H1 (cell line): Measurements from ENCODE around the gene REPS2. TPM values are rescaled to one million over a fixed set of nuclear protein-coding genes. Genes with fewer than 3 reads are reported as not detected.

Experiments used
- CTBP2 ChIP-seq: IDR thresholded peaks from 2 replicates; pipeline ENCODE4 v1.7.0; 2011; ENCODE audit warnings: borderline replicate concordance, mild to moderate bottlenecking, moderate library complexity, mixed read lengths, low read length; ENCODE audit not compliant: insufficient read depth, insufficient read length
- JUN ChIP-seq: IDR thresholded peaks from 2 replicates; pipeline ENCODE4 v1.6.1; 2011; ENCODE audit warnings: low read depth, mild to moderate bottlenecking, improper control_type of control experiment, low read length
- TAF7 ChIP-seq: optimal IDR thresholded peaks from 2 replicates; pipeline ENCODE3; 2011; ENCODE audit warnings: low read depth, mild to moderate bottlenecking, inconsistent platforms, low read length, moderate library complexity, borderline replicate concordance
- polyA plus RNA-seq, 7 experiments: library from polyadenylated mRNA; depleted of rRNA in 3 of 7; stranded (reverse) in 5 of 7; unstranded in 2 of 7; fragments of >200 nt in 5 of 7; fragments of 200-250 nt in 2 of 7; gene quantifications; 1 replicate in 5 of 7; 2 replicates in 1 of 7; 4 replicates in 1 of 7; pipeline versions ENCODE4 v1.2.1 to v1.2.3, GENCODE V29; 2011 to 2013; ENCODE audit warnings: missing spikeins in 2 of 7, mixed read lengths in 2 of 7
- total RNA-seq: library from RNA; stranded (reverse); fragmentation: NEBNext Ultra II Directional; extraction: Animal tissue kit (Norgen Biotek cat#: 25700); gene quantifications from 2 replicates; pipeline ENCODE4 v1.2.1, GENCODE V29; 2021
- TF ChIP-seq, protein P1 (sequence below): fragments of 300-600 bp; sonication (generic); IDR thresholded peaks from 2 replicates; pipeline ENCODE4 v1.7.1; 2012; ENCODE audit warnings: low read length, moderate library complexity, mild to moderate bottlenecking, inconsistent platforms; ENCODE audit not compliant: insufficient replicate concordance

The REPS2 gene
- total and polyA plus RNA-seq, 2 of the 8 experiments (the other 6 are each of a cell fraction or from before 2014, with no cell fraction given), result 0.79 to 4.3 TPM

DNA sequence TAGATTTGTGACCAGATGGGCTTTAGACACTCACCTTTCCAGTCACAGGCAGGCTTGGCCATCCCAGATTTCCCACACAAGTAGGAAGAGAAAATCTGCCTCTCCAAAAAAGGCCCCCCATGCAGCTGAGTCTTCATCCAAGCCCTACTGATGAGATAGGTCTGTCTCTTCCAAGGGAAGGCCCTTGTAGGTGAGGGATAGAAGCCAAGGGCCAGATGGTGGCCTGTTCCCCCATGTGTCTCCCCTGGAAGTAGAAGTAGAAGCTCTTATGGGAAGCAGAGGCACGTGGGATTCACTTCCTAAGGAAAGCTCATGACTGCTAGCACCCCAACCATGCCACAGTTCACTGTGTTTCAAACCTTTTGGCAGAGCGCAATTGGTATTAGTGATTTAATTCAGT lies 81.5 kb downstream of the REPS2 start (continued):
- TF ChIP-seq, protein P1, sequence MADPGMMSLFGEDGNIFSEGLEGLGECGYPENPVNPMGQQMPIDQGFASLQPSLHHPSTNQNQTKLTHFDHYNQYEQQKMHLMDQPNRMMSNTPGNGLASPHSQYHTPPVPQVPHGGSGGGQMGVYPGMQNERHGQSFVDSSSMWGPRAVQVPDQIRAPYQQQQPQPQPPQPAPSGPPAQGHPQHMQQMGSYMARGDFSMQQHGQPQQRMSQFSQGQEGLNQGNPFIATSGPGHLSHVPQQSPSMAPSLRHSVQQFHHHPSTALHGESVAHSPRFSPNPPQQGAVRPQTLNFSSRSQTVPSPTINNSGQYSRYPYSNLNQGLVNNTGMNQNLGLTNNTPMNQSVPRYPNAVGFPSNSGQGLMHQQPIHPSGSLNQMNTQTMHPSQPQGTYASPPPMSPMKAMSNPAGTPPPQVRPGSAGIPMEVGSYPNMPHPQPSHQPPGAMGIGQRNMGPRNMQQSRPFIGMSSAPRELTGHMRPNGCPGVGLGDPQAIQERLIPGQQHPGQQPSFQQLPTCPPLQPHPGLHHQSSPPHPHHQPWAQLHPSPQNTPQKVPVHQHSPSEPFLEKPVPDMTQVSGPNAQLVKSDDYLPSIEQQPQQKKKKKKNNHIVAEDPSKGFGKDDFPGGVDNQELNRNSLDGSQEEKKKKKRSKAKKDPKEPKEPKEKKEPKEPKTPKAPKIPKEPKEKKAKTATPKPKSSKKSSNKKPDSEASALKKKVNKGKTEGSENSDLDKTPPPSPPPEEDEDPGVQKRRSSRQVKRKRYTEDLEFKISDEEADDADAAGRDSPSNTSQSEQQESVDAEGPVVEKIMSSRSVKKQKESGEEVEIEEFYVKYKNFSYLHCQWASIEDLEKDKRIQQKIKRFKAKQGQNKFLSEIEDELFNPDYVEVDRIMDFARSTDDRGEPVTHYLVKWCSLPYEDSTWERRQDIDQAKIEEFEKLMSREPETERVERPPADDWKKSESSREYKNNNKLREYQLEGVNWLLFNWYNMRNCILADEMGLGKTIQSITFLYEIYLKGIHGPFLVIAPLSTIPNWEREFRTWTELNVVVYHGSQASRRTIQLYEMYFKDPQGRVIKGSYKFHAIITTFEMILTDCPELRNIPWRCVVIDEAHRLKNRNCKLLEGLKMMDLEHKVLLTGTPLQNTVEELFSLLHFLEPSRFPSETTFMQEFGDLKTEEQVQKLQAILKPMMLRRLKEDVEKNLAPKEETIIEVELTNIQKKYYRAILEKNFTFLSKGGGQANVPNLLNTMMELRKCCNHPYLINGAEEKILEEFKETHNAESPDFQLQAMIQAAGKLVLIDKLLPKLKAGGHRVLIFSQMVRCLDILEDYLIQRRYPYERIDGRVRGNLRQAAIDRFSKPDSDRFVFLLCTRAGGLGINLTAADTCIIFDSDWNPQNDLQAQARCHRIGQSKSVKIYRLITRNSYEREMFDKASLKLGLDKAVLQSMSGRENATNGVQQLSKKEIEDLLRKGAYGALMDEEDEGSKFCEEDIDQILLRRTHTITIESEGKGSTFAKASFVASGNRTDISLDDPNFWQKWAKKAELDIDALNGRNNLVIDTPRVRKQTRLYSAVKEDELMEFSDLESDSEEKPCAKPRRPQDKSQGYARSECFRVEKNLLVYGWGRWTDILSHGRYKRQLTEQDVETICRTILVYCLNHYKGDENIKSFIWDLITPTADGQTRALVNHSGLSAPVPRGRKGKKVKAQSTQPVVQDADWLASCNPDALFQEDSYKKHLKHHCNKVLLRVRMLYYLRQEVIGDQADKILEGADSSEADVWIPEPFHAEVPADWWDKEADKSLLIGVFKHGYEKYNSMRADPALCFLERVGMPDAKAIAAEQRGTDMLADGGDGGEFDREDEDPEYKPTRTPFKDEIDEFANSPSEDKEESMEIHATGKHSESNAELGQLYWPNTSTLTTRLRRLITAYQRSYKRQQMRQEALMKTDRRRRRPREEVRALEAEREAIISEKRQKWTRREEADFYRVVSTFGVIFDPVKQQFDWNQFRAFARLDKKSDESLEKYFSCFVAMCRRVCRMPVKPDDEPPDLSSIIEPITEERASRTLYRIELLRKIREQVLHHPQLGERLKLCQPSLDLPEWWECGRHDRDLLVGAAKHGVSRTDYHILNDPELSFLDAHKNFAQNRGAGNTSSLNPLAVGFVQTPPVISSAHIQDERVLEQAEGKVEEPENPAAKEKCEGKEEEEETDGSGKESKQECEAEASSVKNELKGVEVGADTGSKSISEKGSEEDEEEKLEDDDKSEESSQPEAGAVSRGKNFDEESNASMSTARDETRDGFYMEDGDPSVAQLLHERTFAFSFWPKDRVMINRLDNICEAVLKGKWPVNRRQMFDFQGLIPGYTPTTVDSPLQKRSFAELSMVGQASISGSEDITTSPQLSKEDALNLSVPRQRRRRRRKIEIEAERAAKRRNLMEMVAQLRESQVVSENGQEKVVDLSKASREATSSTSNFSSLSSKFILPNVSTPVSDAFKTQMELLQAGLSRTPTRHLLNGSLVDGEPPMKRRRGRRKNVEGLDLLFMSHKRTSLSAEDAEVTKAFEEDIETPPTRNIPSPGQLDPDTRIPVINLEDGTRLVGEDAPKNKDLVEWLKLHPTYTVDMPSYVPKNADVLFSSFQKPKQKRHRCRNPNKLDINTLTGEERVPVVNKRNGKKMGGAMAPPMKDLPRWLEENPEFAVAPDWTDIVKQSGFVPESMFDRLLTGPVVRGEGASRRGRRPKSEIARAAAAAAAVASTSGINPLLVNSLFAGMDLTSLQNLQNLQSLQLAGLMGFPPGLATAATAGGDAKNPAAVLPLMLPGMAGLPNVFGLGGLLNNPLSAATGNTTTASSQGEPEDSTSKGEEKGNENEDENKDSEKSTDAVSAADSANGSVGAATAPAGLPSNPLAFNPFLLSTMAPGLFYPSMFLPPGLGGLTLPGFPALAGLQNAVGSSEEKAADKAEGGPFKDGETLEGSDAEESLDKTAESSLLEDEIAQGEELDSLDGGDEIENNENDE, result no peak
- TF ChIP-seq CTBP2, result no peak
- TF ChIP-seq TAF7, result no peak
- no peak for TF ChIP-seq JUN
